HG02938 (cell line): Measurements from ENCODE around the gene RMI1.

Experiments
- ATAC-seq: cut with Tn5 transposase; IDR thresholded peaks from one replicate; pipeline ENCODE4 v1.9.1; 2021; ENCODE audit warnings: mild to moderate bottlenecking, moderate library complexity; ENCODE audit not compliant: unreplicated experiment

The RMI1 gene

DNA sequence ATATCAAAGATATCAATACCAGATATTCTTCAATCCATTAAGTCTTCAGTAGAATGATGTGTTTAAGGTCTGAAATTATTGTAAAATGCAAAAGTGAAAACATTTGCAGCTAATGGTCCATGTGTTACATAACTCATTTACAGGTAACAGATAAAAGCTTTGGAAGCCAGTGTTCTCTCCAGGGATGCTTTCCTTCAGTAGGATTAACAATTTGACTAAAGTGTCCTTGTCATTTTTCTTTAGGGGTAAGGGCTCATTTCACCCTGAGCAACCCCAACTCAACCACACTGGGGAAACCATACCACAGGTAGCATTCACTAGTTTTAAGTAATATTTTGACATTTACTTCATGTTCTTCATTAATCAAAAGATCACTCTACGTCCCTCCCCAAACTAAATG lies 13.5 kb upstream of the RMI1 start:
- no peak for ATAC-seq

DNA sequence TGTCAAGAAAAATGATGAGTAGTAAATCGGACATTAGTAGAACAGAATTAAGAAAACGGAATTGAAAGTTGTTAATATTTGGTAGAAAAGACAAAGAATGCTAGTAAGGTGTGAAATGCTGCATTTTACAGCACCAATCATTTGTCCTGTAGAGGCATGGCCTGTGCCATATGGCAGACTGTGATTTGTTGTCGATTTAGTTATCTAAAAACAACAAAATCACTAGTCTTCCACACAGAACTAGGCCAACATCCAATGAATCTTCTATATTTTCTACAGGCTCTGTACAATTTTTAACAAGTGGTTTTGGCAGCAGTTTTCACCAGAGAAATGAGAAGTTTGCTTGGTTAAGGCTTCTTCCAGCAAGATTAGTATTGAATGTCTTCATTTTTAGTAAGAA lies 11.0 kb upstream of the RMI1 start:
- ATAC-seq = no peak

DNA sequence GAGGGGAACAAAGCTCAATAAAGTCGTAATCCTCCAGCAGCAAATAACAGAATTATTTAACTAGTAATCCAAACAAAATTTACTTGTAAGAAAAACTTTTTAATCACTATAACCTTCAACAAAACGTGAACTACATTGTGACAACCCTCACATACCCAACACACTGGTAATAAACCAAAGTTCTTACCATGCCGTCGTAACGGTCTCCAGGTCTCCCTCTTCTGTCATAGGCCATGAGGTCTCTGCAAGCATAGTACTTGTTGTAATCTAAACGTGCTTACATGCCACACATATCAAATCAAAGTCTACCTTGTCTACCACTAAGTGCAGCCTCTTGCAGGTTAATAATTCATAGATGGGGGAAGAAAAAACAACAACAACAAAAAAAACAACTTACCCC lies 9.1 kb upstream of the RMI1 start:
- ATAC-seq = no peak

GRCh38 chr9:83972286-83972685 lies 8.3 kb upstream of the RMI1 start:
- ATAC-seq = no peak

DNA sequence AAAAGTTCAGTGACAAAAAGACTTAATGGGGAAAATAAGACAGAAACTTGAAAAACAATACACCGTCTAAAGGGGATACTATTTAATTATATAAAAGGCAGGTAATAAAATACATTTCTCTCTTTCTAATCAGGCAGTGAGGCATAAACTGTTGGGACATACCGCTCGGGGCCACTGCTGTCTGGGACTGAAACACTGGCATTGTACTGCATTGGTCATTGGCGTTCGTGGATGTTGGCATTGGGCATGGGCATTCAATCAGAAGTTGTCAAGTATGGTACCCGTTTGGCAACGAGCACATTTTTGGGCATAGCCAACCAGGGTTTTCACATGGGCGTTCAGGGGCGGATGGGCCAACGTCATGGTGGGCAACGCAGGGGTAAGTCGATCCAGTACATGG lies 5.3 kb upstream of the RMI1 start:
- no peak for ATAC-seq

GRCh38 chr9:83976372-83976771 lies 4.2 kb upstream of the RMI1 start:
- no peak for ATAC-seq

- no peak for ATAC-seq
These were observed 3.4 kb upstream of the RMI1 start for GRCh38 chr9:83977196-83977595.

- ATAC-seq = peak; percentile 20
These were observed 1.4 kb upstream of the RMI1 start for GRCh38 chr9:83978992-83979811.

DNA sequence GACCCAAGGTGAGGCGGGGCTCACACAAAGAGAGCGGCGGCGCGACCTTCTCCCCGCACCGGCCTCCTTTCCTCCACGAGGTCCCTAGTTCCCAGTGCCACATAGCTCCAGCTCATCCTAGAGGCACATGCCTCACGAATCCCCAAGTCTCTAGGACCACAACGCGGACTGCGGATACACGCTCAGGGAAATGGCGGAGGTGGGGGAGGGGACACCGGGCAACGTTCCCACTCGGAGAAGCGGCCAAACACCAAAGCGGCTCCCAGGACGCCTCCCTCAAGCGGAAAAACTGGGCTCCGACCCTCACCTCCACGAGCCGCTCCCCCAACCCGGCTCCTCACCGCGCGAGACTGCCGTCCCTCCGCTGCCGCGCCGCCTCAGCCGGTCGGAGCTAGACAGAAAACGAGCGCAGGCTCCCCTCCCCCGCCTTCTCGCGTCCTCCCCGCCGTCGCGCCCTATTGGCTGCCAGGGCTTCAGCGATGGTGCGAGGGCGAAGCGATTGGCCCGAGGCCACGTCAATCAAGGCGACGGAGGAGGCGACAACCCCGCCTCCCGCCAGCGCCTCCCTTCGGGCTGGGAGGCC lies 702 bp upstream of the RMI1 start, which contains the start of gene HNRNPK:
HNRNPK (minus strand) TSS at position 404 of the 583 bp plus-strand sequence. CDS start 1,963 bp downstream, outside the sequence.
- ATAC-seq = peak; percentile 79

GRCh38 chr9:83981126-83981871 lies 694 bp downstream of the RMI1 start:
- ATAC-seq = peak; percentile 20

DNA sequence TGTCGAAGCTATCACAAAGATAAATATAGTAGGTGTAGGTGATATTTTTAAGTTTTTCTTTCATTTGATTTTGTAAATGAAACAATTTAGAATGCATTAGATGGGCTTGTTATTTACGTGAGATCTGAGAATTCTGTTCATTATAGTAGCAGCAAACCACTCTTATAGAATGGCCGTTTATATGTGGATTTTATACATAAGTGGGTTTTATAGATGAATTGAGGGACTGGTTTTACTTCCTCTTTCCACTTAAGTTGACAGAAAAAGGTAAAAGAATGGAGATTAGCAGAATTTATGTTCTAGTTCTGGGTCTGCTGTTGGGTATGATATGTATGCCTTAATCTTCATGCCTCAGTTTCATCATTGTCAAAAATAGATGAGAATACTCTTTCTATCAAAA lies 5.6 kb downstream of the RMI1 start:
- no peak for ATAC-seq

GRCh38 chr9:83986765-83987401 lies 6.3 kb downstream of the RMI1 start:
- ATAC-seq = no peak

- no peak for ATAC-seq
These were observed 6.8 kb downstream of the RMI1 start for GRCh38 chr9:83987402-83987791.

- ATAC-seq = no peak
These were observed 7.8 kb downstream of the RMI1 start for GRCh38 chr9:83988411-83988810.

- ATAC-seq = no peak
These were observed 10.8 kb downstream of the RMI1 start for GRCh38 chr9:83991355-83991754.

GRCh38 chr9:83992407-83992806 lies 11.8 kb downstream of the RMI1 start:
- no peak for ATAC-seq

- no peak for ATAC-seq
These were observed 12.3 kb downstream of the RMI1 start for GRCh38 chr9:83992901-83993300.

DNA sequence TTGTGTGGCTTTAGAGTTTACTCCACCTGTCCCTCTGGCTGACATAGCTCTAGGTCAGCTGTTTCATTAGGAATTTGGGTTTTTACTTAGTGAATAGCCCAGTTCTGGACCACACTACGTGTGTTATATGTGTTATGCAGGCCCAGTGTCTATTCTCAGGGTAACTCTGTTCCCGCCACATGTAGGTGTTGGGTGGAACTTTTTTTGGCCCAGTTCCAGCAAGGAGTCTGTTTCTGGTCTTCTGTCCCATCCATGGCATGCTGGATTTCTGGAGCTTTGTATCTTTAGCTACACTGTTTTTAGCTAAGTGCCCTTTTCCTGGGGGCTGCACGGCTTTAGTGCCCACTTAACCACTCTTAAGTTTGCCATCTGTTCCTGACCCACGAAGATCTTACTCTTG lies 15.5 kb downstream of the RMI1 start:
- ATAC-seq = no peak

DNA sequence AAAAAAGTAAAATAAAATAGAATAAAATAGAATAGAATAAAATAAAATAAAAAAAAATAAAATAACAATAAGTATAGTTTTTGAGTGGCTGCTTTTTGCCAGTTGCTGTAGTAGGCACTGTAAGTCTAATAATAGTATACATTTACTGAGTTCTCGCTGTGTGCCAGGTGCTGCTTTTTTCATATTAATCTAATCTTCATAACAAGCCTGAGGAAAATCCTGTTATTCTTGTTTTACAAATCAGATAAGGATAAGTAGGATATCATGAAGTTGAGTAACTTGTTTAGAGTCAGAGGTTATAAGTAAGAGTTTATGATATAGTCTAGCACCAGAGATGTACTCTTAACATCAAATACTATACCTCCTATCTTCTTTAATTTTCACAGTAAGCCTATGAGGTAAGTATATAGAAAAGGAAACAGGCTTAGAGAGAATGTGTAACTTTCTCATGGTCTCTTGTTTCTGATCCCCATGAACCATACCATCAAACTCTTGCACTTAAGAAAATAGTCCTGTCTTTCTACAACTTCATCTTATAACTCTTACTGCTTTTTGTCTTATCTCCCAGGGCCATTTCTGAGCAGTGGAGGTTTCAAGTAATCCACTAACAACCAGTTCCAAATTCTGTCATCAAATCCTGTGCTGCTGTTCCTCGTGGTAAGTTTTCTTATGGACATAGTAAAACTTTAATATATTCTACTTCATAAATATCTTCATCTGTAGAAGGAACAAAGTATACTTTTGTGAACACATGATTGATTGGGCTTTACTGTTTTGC lies 18.7 kb downstream of the RMI1 start:
- ATAC-seq = no peak

DNA sequence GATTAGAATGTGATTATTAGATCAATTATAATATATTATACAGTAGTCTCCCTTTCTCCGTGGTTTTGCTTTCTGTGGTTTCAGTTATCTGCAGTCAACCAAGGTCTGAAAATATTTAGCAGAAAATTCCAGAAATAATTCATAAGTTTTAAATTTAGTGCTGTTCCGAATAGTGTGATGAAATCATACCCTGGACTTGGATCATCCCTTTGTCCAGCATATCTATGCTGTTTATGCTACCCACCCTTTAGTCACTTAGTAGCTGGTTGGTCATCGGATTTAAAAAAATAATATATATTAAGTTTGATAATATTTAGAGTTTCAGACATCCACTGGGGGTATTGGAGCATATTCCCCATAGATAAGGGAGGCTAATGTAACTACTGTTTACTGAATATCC lies 19.6 kb downstream of the RMI1 start:
- no peak for ATAC-seq

GRCh38 chr9:84001621-84002020 lies 21.0 kb downstream of the RMI1 start:
- ATAC-seq = no peak
